ENCODE results near the gene RSF1.

Gene RSF1

DNA sequence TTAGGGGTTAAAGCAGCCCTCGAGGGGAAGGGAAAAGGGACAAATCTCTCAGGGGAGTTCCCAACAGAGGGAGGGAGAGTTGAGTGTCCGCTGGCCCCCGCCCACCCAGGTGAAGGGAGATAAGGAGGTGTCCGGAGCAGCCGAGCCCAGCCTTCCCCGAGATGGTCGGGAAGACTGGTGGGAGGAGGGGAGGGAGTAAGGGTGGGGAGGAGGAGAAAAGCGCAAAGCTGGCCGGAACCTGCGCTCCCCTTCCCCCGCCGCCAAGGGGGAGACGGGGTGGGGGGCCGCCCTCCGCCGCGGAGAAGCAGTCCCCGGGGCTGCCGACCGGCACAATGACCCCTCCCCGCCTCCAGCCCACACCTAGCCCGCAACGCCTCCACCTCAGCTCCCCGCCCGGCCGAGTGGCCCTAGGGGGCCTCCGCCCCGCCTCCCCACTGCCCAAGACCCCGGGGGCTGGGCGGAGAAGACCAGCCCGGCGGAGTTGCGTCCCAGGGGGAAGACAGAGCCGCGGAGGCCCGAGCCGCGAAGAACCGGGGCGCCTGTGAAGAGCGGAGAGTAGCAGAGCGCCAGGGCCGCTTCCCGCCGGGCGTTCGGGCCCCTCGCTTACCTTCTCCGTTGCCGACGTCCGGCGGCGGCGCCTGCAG, 479 bp downstream of the RSF1 start:
- DNase-seq: peak; percentile 64 to 76
- TF ChIP-seq POLR2A (IDR thresholded peaks at IDR 0.05; ENCODE audit: low read length) (no peak), GATA1 (IDR thresholded peaks at IDR 0.05; ENCODE audit: low read depth, low read length) (no peak)

DNA sequence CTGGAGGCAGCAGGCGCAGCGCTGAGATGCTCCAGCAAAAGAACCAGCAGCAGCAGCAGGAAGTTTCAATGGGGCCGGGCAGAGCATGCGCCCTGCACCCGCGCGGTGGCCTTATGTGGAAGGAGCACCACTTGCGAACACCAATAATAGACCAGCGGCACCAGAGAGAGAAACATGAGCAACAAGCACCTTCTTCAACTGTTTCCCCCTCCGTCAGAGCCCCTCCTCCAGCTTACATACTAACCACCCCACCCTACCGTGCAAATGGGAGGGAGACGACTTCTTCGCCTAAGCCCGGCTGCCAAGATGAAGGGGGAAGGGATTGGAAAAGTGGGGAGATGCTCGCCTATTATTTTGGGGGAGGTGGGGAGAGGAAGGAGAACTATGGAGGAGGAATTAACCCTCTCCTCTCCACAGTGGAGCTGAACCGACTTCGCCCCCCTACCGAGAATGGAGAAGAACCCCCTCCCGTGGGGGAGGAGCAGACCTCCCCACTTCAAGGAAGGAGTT, 1.1 kb downstream of the RSF1 start:
- DNase-seq: peak; percentile 87
- TF ChIP-seq GATA1 (IDR thresholded peaks at IDR 0.05; ENCODE audit: low read depth, low read length): no peak
- peak; percentile 49 for TF ChIP-seq POLR2A (IDR thresholded peaks at IDR 0.05; ENCODE audit: low read length)

GRCh38 chr11:77815459-77815858, 5.1 kb downstream of the RSF1 start:
- TF ChIP-seq POLR2A (IDR thresholded peaks at IDR 0.05; ENCODE audit: low read length) (no peak), GATA1 (IDR thresholded peaks at IDR 0.05; ENCODE audit: low read depth, low read length) (no peak)
- DNase-seq: no peak

GRCh38 chr11:77814848-77815247, 5.7 kb downstream of the RSF1 start:
- DNase-seq: peak; percentile 17 to 20
- no peak for TF ChIP-seq POLR2A (IDR thresholded peaks at IDR 0.05; ENCODE audit: low read length)
- TF ChIP-seq GATA1 (IDR thresholded peaks at IDR 0.05; ENCODE audit: low read depth, low read length): no peak

DNA sequence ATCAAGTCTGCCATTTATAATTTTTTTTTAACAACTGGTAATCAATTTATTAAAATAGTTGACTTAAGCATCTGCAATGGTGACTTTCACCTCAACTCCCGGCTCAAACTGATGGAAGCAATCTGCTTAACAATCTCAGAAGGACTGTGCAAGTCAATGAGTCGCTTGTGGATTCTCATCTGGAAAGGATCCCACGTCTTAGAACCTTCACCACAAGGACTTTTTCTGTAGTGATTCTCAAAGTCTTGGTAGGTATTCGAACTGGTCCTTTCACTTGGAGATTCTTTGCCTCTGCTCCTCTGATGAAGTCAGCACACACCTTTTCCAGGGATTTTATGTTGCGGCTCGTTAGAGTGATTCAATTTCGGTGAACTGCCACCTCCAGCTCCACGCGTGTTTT, 7.3 kb downstream of the RSF1 start:
- no peak for DNase-seq
- TF ChIP-seq POLR2A (IDR thresholded peaks at IDR 0.05; ENCODE audit: low read length) (no peak), GATA1 (IDR thresholded peaks at IDR 0.05; ENCODE audit: low read depth, low read length) (no peak)

DNA sequence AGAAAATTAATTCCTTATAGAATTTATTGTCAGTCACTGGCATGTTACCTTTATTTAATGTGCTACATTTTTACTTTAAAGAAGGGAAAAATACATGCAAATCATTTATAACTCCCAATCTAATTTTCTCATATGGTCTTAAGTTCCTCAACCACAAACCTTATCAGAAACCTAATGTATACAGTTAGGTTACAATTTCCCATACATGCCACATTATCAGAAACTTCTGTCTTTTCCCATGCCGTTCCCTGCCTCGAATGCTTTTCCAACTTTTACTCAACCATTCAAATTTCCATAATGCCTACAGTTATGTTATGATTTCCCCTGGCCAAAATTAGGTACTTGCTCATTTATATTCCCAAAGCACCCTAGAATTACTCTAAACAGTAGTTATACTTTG, 13.5 kb downstream of the RSF1 start:
- no peak for TF ChIP-seq GATA1 (IDR thresholded peaks at IDR 0.05; ENCODE audit: low read depth, low read length)
- TF ChIP-seq POLR2A (IDR thresholded peaks at IDR 0.05; ENCODE audit: low read length): no peak
- DNase-seq: peak in 1 of 2 experiments; percentile 5

DNA sequence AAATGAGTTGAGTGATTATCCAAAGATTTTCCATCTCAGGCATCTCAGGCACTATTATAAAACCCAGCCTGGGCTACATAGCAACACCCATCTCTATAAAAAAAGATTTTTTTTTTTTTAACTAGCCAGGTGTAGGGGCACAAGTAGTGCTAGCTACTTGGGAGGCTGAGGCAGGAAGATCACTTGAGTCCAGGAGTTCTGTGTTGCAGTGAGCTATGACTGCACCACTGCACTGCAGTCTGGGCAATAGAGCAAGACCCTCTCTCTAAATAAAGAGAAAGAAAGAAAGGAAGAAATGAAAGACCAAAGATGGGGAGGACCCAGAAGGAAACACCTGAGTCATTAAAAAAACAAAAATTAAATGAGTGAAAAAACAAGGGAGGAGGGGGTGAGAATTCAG, 14.1 kb downstream of the RSF1 start:
- TF ChIP-seq POLR2A (IDR thresholded peaks at IDR 0.05; ENCODE audit: low read length): no peak
- no peak for TF ChIP-seq GATA1 (IDR thresholded peaks at IDR 0.05; ENCODE audit: low read depth, low read length)
- no peak for DNase-seq

DNA sequence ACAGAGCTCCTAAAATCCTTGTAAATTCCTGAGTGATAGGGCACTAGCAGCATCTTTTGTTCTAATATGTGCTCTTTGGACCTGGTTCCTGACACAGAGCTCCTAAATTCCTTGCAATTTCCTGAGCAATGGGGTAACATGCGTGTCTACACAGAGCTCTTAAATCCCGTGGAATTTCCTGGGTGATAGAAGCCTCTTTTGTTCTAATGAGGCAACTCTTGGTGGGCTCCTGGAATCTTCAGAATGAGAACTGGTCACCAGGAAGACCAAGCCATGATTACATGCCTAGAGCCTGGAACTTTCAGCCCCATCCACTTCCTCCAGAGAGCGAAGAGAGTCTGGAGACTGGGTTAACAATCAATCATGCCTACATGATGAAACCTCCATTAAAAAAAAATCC, 19.0 kb downstream of the RSF1 start:
- DNase-seq: no peak
- no peak for TF ChIP-seq POLR2A (IDR thresholded peaks at IDR 0.05; ENCODE audit: low read length)
- TF ChIP-seq GATA1 (IDR thresholded peaks at IDR 0.05; ENCODE audit: low read depth, low read length): no peak

DNA sequence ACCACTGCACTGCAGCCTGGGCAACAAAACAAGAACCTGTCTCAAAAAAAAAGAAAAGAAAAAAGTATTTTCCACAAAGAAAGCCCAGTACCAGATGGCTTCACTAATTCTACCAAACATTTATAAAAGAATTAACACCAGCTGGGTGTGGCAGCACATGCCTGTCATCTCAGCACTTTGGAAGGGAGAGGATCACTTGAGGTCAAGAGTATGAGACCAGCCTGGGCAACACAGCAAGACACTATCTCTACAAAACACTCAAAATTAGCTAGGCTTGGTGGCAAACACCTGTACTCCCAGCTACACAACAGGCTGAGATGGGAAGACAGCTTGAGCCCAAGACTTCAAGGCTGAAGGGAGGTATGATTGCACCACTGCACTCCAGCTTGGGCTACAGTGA, 20.1 kb downstream of the RSF1 start:
- TF ChIP-seq POLR2A (IDR thresholded peaks at IDR 0.05; ENCODE audit: low read length): no peak
- DNase-seq: peak; percentile 66 to 79

GRCh38 chr11:77799338-77799737, 21.2 kb downstream of the RSF1 start:
- TF ChIP-seq GATA1 (IDR thresholded peaks at IDR 0.05; ENCODE audit: low read depth, low read length): no peak
- no peak for TF ChIP-seq POLR2A (IDR thresholded peaks at IDR 0.05; ENCODE audit: low read length)
- DNase-seq: no peak

DNA sequence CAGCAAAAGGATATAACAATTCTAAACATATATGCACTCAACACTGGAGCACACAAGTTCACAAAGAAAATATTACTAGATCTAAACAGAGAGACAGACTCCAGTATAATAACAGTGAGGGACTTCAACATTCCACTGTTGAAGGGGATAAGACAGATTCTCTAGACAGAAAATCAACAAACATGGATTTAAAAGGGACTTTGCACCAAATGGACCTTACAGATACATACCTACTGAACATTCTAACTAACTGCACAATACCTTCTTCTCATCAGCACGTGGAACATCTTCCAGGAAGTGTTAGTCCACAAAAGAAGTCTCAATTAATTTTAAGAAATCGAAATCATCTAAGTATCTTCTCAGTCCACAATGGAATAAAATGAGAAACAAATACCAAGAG, 26.6 kb downstream of the RSF1 start:
- no peak for TF ChIP-seq GATA1 (IDR thresholded peaks at IDR 0.05; ENCODE audit: low read depth, low read length)
- DNase-seq: no peak

DNA sequence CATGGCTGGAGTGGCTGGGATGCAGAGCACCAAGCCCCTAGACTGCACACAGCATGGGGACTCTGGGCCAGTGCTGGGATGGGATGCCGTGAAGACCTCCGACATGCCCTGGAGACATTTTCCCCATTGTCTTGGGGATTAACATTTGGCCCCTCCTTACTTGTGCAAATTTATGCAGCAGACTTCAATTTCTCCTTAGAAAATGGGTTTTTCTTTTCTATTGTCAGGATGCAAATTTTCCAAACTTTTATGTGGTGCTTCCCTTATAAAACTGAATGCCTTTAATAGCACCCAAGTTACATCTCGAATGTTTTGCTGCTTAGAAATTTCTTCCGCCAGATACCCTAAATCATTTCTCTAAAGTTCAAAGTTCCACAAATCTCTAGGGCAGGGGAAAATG, 29.2 kb downstream of the RSF1 start:
- TF ChIP-seq GATA1 (IDR thresholded peaks at IDR 0.05; ENCODE audit: low read depth, low read length) (no peak), POLR2A (IDR thresholded peaks at IDR 0.05; ENCODE audit: low read length) (no peak)
- no peak for DNase-seq

DNA sequence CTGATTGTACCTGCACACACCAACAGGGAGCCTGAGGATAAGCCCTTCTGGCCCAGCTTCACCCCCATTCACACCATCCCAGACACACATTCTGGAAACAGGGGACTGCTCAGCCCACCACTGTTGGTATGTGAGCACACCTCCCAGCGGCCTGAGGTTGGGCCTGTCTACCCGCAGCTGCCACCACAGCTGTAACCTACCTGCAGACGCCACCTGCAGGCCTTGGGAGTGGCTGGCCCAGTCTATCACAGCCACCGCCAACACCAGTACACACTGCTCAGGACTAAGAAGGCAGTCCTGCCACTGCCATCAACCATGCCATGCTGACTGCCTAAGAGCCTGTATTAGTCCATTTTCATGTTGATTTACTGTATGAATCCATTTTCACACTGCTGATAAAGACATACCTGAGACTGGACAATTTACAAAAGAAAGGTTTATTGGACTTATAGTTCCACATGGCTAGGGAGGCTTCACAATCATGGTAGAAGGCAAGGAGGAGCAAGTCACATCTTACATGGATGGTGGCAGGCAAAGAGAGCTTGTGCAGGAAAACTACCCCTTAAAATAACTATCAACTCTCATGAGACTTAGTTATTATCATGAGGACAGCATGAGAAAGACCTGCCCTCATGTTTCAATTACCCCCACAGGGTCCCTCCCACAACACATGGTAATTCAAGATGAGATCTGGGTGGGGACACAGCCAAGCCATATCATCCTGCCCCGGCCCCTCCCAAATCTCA, 30.6 kb downstream of the RSF1 start:
- TF ChIP-seq POLR2A (IDR thresholded peaks at IDR 0.05; ENCODE audit: low read length): no peak
- no peak for TF ChIP-seq GATA1 (IDR thresholded peaks at IDR 0.05; ENCODE audit: low read depth, low read length)

DNA sequence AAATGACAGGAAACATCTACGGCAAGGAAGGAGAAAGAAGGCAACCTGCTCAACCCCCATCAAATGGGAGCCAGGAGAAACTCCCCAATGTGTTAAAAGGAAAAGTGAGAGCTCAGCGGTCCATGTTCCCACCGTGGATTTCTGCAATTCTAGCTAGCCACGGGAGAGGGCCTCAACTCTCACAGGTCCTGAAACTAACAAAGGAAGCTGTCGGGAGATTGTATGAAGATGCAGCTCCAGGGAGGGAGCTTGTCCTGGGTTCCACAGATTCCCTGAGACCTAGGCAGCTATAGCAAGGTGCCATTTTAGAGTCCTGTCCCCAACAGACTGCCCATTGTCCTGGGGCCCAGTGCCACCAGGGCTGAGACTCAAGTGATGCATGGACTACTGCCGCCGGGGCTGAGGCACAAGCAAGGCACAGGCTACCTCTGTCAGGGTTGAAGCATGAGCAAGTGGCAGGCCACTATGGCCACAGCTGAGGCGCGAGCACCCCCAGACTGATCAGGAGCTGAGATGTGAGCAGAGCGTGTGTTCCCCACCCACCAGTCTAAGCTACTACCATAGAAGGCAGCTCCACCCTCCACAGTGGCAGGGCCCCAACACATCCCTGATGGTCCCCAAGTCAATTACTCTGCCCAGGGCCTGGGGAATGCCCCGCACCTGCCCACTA, 31.3 kb downstream of the RSF1 start:
- TF ChIP-seq POLR2A (IDR thresholded peaks at IDR 0.05; ENCODE audit: low read length) (no peak), GATA1 (IDR thresholded peaks at IDR 0.05; ENCODE audit: low read depth, low read length) (no peak)
- peak in 1 of 2 experiments; percentile 11 for DNase-seq

More for the DNA sequence above, 30.6 kb downstream of the RSF1 start:
- DNase-seq: peak in 1 of 2 experiments; percentile 23

Measured in erythroblast (primary cell).